HL-60 (cell line): Measurements from ENCODE around the gene GPR107.

ENCODE experiments used
- GABPA ChIP-seq: IDR thresholded peaks from 2 replicates; pipeline ENCODE4 v1.6.1; 2012; ENCODE audit warnings: low read depth
- POLR2AphosphoS5 ChIP-seq: IDR thresholded peaks from 2 replicates; pipeline ENCODE4 v1.6.1; 2012; ENCODE audit warnings: low read depth
- REST ChIP-seq: IDR thresholded peaks from 2 replicates; pipeline ENCODE4 v1.6.1; 2012; ENCODE audit warnings: low read depth; ENCODE audit not compliant: insufficient replicate concordance
- TF ChIP-seq, protein P1 (sequence below): IDR thresholded peaks from one replicate; pipeline ENCODE4 v1.5.1; 2011; ENCODE audit warnings: low read length, control low read depth, inconsistent platforms; ENCODE audit not compliant: insufficient read depth

DNA sequence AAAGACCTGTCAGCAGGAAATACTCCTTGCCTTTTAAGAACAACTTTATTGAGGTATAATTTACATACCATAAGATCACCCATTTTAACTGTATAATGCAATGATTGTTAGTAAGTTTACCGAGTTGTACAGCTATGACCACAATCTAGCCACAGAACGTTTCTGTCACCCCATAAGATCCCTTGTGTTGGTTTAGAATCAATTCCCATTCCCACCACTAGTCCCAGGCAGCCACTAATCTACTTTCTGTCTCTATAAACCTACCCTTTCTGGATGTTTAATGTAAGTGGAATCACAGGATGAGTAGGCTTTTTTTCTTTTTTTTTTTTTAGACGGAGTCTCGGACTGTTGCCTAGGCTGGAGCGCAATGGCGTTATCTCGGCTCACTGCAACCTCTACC lies 4.4 kb downstream of the GPR107 start:
- TF ChIP-seq, protein P1, sequence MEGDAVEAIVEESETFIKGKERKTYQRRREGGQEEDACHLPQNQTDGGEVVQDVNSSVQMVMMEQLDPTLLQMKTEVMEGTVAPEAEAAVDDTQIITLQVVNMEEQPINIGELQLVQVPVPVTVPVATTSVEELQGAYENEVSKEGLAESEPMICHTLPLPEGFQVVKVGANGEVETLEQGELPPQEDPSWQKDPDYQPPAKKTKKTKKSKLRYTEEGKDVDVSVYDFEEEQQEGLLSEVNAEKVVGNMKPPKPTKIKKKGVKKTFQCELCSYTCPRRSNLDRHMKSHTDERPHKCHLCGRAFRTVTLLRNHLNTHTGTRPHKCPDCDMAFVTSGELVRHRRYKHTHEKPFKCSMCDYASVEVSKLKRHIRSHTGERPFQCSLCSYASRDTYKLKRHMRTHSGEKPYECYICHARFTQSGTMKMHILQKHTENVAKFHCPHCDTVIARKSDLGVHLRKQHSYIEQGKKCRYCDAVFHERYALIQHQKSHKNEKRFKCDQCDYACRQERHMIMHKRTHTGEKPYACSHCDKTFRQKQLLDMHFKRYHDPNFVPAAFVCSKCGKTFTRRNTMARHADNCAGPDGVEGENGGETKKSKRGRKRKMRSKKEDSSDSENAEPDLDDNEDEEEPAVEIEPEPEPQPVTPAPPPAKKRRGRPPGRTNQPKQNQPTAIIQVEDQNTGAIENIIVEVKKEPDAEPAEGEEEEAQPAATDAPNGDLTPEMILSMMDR: no peak
- no peak for TF ChIP-seq REST
- TF ChIP-seq POLR2AphosphoS5: no peak
- no peak for TF ChIP-seq GABPA
